HG03342 (cell line): ENCODE data around the gene RING1.

ENCODE experiments used
- ATAC-seq: cut with Tn5 transposase; IDR thresholded peaks from one replicate; pipeline ENCODE4 v1.9.1; 2021; ENCODE audit warnings: mild to moderate bottlenecking, moderate library complexity; ENCODE audit not compliant: unreplicated experiment

Gene RING1

DNA sequence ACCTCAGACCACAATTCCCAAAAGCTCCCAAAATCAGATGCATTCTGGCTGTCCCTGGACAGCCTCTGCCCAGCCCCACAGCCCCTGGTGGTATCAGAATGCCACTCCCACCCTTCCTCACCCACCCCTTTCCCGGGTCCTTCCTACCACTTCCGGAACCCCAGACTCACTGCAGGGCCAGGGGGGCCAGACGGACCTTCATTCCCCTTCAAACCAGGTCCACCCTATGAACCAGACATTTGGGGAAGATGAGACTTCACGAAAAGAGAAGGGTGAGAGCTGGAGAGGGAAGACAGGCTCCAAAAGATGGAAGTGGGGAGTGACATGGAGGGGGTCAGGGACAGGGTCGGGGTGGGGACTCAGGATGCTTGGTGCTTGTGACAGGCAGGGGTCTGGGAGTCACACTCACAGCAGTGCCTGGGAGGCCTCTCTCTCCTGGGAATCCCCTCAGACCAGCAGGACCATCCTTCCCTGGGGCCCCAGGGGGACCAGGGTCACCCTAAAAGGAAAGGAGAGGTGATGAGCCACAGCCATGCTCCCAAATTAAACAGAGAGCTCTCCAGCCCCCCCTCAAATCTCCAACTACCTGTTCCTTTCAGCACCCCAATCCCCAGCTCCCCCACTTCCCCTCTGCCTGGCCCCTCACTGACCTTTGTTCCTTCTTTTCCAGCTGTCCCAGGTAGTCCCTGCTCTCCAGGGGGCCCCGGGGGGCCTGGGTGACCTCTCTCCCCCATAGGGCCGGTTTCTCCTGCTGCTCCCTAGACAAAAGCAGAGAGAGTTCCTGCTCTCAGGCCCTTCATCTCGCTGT, 36.2 kb upstream of the RING1 start:
- ATAC-seq: no peak

GRCh38 chr6:33172688-33173534, 35.4 kb upstream of the RING1 start:
- ATAC-seq: no peak

GRCh38 chr6:33173535-33174180, 34.6 kb upstream of the RING1 start:
- ATAC-seq: no peak

DNA sequence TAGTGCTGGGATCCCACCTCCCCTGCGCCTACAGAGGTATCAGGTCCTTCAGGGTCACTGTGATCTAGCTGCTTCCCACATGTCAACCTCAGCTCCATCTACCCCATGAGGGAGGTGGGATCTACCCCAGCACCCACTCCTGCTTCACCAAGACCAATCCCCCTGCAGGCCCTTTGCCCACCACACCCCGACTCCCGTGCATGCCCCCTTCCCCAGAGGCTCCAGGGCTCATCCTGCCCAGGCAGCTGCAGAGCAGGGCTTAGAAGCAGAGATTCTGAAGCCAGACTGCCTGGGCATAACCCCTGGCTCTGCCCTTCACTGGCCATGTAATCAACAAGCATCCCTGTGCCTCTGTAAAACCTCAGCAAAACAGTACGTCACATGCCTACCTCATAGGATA, 33.5 kb upstream of the RING1 start:
- ATAC-seq: no peak

- ATAC-seq: no peak
Observed at GRCh38 chr6:33175436-33176069, 32.7 kb upstream of the RING1 start.

DNA sequence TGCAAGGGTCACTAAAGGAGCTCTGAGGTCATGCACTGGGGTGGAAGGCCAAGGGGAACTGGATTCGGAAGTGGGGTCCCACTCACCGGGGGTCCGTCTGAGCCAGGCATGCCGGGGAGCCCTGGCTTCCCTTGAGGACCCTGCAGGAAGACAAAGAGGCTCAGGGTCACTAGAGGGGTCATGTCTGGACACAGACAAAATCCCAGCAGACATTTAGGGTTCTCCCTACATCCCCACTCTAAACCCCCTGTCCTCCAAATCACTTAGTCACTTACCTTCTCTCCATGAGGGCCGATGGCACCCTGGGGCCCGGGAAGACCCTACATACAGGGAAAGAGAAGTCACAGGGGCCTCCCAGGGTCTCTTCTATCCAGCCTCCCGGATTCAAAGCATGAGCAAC, 31.4 kb upstream of the RING1 start:
- no peak for ATAC-seq

DNA sequence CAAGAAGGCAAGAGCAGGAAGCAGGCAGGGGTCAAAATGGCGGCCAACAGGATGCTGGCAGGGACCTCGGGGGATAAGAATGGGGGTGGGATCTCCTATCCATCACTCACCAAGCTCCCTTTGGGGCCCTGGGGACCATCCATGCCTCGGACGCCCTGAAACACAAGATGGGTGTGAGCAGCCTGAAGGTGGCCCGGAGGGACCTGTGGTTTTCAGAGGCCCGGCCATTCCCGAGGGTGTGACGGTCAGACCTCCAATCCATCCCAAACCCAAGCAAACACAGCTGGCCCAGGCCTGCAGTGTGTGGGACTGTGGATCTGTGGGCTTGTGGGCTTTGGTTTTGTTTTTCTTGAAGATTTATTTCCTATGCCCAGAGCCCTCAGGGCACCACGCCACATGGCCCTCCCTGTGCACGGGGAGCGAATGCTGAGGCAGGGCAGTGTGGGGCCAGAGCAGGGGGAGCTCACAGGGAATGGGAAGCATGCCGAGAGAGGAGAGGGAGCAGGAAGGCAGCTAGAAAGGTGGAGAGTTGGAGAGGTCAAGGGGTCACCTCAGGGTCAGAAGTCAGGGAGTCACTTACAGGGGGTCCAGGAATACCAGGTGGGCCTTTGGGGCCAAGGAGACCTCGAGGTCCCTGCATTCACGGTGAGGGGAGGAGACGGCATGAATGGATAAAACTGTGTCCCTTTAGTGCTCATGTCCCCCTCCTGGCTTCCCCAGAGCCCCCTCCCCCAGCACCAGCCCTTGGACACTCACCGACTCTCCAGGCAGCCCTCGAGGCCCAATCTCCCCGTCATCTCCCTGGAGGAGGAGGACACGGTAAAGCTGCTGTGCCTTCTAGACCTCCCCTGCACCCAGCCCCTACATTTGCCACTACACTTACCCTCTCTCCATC, 30.5 kb upstream of the RING1 start:
- no peak for ATAC-seq

DNA sequence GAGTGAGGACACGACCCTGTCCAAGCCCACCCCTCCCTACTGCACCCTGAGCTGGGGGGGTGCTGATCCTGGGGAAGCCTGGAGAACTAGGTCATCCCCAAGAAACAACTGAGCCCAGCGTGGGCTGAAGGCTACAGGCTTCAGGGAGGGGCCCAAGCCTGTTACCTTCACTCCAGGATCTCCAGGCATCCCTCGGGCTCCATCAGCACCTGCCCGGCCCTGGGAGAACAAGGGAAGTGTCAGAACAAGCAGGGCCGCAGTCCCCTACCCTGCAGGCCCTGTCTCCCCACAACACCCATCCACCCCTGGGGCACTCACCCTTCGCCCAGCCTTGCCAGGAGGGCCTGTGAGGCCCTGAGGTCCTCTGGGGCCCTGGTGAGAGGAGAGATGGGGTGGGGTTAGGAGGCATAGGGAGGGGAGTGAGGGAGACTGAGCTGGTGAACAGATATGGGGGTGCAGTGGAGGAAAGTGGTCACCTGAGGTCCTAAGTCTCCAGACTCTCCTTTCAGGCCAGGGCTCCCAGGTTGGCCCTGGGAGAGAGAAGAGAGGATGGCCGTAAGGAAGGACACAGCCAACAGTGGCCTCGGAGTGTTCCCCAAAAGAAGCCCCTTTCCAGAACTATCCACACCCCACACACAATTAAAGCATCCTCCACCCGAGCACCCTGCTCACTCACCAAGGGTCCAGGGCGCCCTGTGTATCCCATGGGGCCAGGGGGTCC, 29.4 kb upstream of the RING1 start:
- ATAC-seq: no peak

DNA sequence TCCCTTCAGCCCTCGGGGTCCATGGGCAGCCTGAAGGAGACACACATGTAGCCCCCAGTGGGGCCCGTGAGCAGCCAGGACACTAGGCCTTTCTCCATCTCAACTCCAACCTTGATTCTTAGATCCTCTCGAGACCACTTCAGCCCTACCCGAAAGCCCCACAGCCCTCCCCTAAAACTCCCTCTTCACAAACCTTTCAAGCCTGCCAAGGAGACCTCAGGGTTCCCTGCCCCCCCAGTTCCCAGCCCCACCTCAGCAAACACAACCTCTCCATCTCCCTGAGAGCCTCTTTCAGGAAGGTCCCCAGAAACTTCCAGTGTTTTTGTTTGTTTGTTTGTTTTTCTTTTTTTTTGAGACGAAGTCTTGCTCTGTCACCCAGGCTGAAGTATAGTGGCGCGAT, 27.2 kb upstream of the RING1 start:
- no peak for ATAC-seq

DNA sequence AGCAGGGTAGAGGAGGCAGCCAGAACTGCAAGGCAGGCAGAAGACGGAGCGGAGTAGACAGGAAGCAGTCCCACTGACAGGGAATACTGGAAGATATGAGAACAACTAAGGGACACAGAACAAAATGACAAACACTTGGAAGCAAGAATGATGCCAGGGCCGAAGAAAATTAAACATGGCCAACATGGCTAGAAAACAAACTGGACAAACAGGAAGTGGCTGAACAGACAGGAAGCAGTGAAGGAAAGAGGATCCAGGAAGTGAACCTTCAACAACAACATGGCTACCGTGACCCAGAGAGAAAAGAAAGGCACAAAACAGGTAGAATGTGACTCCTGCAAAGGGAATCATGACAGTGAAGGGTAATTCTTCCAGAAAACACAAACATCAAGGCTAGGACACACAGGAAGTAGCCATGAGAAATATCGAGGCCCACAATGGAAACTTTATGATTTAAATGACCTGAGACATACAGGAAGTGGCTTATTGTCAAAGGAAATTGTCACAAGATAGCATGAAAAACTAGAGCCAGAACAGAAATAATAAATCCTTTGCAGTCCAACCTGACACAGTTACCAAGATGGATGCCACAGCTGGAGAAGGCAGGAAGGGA, 25.1 kb upstream of the RING1 start:
- ATAC-seq: no peak

GRCh38 chr6:33185190-33185589, 23.1 kb upstream of the RING1 start:
- ATAC-seq: no peak

DNA sequence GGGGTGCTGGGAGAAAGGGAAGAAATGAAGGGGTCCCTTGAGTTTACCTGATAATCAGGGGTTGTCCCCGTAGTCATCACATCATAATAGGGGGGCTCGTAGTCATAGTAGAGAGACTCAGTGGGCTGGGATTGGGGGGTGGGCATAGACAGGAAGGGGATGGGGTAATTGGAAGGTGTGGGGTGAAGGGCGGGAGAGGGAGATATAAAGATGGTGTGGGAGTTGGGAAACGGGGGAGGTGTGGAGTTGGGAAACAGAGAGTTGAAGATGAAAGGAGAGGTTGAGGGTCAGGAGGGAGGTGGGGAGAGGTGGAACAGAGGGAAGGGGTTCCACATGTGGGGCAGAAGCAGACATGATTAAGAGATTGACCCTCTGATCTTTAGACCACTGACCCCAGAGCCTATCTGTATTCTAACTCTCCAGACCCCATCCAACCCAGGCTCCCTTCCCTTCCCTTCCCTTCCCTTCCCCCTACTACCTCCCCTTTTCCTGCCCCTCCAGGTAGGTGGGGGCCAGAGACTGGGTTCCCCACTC, 22.6 kb upstream of the RING1 start:
- no peak for ATAC-seq

DNA sequence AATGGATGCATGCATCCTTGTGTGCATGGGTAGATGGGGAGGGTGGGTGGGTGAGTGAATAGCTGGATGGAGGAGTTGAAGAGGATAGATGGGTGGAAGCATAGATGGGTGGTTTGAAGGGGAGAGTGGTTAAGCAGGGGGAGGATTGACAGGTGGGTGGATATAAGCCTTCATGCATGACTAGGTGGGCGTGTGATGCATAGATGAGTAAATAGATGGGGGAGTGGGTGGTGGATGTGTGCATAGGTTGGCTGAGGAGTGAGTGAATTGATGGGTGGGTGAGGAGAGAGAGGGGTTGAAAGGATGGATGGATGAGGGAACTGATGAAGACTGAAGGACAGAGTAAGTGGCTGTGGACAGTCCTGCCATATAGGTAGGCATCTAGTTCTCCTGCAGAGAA, 20.5 kb upstream of the RING1 start:
- ATAC-seq: no peak

GRCh38 chr6:33189164-33189563, 19.1 kb upstream of the RING1 start:
- no peak for ATAC-seq

- ATAC-seq: no peak
Observed at GRCh38 chr6:33189625-33190448, 18.5 kb upstream of the RING1 start.

GRCh38 chr6:33190504-33191107, 17.7 kb upstream of the RING1 start:
- ATAC-seq: no peak

DNA sequence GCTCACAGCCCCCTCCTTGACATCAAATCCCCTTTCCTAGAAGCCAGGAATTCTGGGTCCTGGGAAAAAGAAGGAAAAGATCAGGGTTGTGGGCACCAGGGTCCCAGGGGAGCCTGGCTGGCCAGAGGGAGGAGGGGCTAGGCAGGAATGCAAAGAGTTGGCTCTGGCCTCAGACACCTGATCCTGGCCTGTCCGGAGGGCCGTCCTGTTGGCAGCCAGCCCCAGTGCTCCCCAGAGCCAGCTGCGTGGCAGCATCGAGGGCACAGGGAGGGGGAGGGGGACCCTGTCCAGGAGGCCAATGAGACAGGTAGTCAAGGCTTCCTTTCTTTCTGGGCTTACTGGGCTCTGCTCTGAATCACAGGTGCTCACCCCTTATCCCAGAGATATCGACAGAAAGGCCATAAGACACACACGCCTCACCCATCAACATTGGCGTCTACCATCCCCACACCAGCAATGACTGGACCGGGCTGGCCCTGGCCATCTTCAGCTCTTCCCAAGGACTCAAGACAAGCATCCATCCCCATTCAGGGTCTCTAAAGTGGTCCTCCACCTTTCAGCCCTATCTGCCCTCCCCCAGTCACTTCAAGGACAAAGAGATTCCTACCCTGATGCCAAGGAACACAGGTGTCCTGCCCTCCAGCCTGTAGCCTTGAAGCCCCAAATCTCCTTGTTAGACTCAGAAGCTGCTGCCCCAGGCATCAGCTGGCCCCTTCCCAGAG, 16.8 kb upstream of the RING1 start:
- ATAC-seq: no peak
